ENCODE data around the gene INS.

GRCh38 chr11:2140411-2141400, 20.3 kb downstream of the INS start:
- TF ChIP-seq POLR2A (IDR thresholded peaks at IDR 0.05) (no peak), CTCF (IDR thresholded peaks at IDR 0.05) (no peak)

All from Peyer's patch (tissue), 4 donors.